ENCODE results near the gene OTUB2.

Gene OTUB2

GRCh38 chr14:94001016-94001415 is 25.1 kb upstream of the OTUB2 start:
- Histone ChIP-seq H3K36me3 (ENCODE audit: insufficient read depth, low read length) (no peaks in the 10 kb centered on the region), H3K9me3 (ENCODE audit: insufficient read depth, low read length, severe bottlenecking) (no peaks in the 10 kb centered on the region), H3K4me2 (ENCODE audit: insufficient read depth, low read length) (no peak overlapping the region), H3K27me3 (ENCODE audit: insufficient read depth, low read length, poor library complexity) (no peaks in the 10 kb centered on the region), H3K4me3 (ENCODE audit: low read depth in 1 of 2, low read length in 2 of 2) (no peak overlapping the region), H4K20me1 (ENCODE audit: insufficient read depth, low read length) (0 out of 2 replicates have a peak, but pooled peaks cover 14% of the 10 kb centered on the region), H3K4me1 (ENCODE audit: insufficient read depth, low read length) (no peaks in the 10 kb centered on the region), H3K79me2 (ENCODE audit: insufficient read depth, low read length) (no peaks in the 10 kb centered on the region), H2AFZ (ENCODE audit: low read depth, low read length) (no peak overlapping the region), H3K9ac (ENCODE audit: low read depth, low read length) (no peak overlapping the region), H3K27ac (ENCODE audit: low read length) (no peak overlapping the region)
- TF ChIP-seq EZH2 (IDR thresholded peaks at IDR 0.05; ENCODE audit: borderline replicate concordance, low read depth, low read length, severe bottlenecking) (no peak), CTCF (IDR thresholded peaks at IDR 0.05; ENCODE audit: borderline replicate concordance, extremely low read depth, low read length, poor library complexity, severe bottlenecking) (no peak)
- no peak for ATAC-seq (ENCODE audit: insufficient read depth, low read depth)
- no peak for DNase-seq

GRCh38 chr14:94001501-94002396 is 24.4 kb upstream of the OTUB2 start:
- H3K9ac ChIP-seq (ENCODE audit: low read depth, low read length) = no peak overlapping the region
- H3K79me2 ChIP-seq (ENCODE audit: insufficient read depth, low read length) = no peaks in the 10 kb centered on the region
- ATAC-seq (ENCODE audit: insufficient read depth, low read depth) (peak; percentile 91), DNase-seq (peak; percentile 42)
- no peaks in the 10 kb centered on the region for H3K27me3 ChIP-seq (ENCODE audit: insufficient read depth, low read length, poor library complexity)
- no peak overlapping the region for H2AFZ ChIP-seq (ENCODE audit: low read depth, low read length)
- H3K4me2 ChIP-seq (ENCODE audit: insufficient read depth, low read length) = no peak overlapping the region
- TF ChIP-seq CTCF (IDR thresholded peaks at IDR 0.05; ENCODE audit: borderline replicate concordance, extremely low read depth, low read length, poor library complexity, severe bottlenecking) = peak; percentile 97
- no peak for TF ChIP-seq EZH2 (IDR thresholded peaks at IDR 0.05; ENCODE audit: borderline replicate concordance, low read depth, low read length, severe bottlenecking)
- H3K4me1 ChIP-seq (ENCODE audit: insufficient read depth, low read length) = no peaks in the 10 kb centered on the region
- no peaks in the 10 kb centered on the region for H3K36me3 ChIP-seq (ENCODE audit: insufficient read depth, low read length)
- H3K27ac ChIP-seq (ENCODE audit: low read length) = no peak overlapping the region
- 0 out of 2 replicates have a peak, but pooled peaks cover 14% of the 10 kb centered on the region for H4K20me1 ChIP-seq (ENCODE audit: insufficient read depth, low read length)
- H3K4me3 ChIP-seq (ENCODE audit: low read depth in 1 of 2, low read length in 2 of 2) = no peak overlapping the region
- no peaks in the 10 kb centered on the region for H3K9me3 ChIP-seq (ENCODE audit: insufficient read depth, low read length, severe bottlenecking)

GRCh38 chr14:94003397-94003796 is 22.7 kb upstream of the OTUB2 start:
- H3K9ac ChIP-seq (ENCODE audit: low read depth, low read length) = no peak overlapping the region
- TF ChIP-seq EZH2 (IDR thresholded peaks at IDR 0.05; ENCODE audit: borderline replicate concordance, low read depth, low read length, severe bottlenecking) = no peak
- TF ChIP-seq CTCF (IDR thresholded peaks at IDR 0.05; ENCODE audit: borderline replicate concordance, extremely low read depth, low read length, poor library complexity, severe bottlenecking) = no peak
- H3K4me1 ChIP-seq (ENCODE audit: insufficient read depth, low read length) = no peaks in the 10 kb centered on the region
- H2AFZ ChIP-seq (ENCODE audit: low read depth, low read length) = no peak overlapping the region
- no peaks in the 10 kb centered on the region for H3K9me3 ChIP-seq (ENCODE audit: insufficient read depth, low read length, severe bottlenecking)
- no peak overlapping the region for H3K4me2 ChIP-seq (ENCODE audit: insufficient read depth, low read length)
- ATAC-seq (ENCODE audit: insufficient read depth, low read depth) (no peak), DNase-seq (no peak)
- no peaks in the 10 kb centered on the region for H3K27me3 ChIP-seq (ENCODE audit: insufficient read depth, low read length, poor library complexity)
- H3K4me3 ChIP-seq (ENCODE audit: low read depth in 1 of 2, low read length in 2 of 2) = no peak overlapping the region
- no peak overlapping the region for H3K27ac ChIP-seq (ENCODE audit: low read length)
- no peaks in the 10 kb centered on the region for H3K36me3 ChIP-seq (ENCODE audit: insufficient read depth, low read length)
- no peaks in the 10 kb centered on the region for H3K79me2 ChIP-seq (ENCODE audit: insufficient read depth, low read length)
- 0 out of 2 replicates have a peak, but pooled peaks cover 11% of the 10 kb centered on the region for H4K20me1 ChIP-seq (ENCODE audit: insufficient read depth, low read length)

Measured in DND-41 (cell line).